ENCODE data around the gene CYB561D1.

CYB561D1 gene

GRCh38 chr1:109474697-109475096 is 19.2 kb upstream of the CYB561D1 start:
- TF ChIP-seq CTCF (IDR thresholded peaks at IDR 0.05; ENCODE audit: low read depth, low read length), result no peak
- DNase-seq (ENCODE audit: extremely low read depth, low read depth), result no peak

- no peak for TF ChIP-seq CTCF (IDR thresholded peaks at IDR 0.05; ENCODE audit: low read depth, low read length)
- DNase-seq (ENCODE audit: extremely low read depth, low read depth), result no peak
These were observed 18.6 kb upstream of the CYB561D1 start for GRCh38 chr1:109475261-109475660.

DNA sequence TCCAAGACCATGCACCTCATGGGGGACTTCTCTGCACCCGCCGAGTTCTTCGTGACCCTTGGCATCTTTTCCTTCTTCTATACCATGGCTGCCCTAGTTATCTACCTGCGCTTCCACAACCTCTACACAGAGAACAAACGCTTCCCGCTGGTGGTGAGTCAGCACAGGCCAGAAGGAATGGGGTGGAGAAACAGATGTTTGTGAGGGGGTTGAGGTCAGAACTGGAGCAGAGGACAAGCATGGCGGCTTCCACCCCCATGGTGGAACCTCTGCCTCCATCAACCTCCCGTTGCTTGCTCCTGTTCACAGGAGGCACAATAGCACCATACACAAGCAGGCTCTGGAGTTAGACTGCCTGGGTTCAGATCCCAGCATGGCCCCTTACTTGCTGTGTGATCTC is 17.1 kb upstream of the CYB561D1 start:
- no peak for TF ChIP-seq CTCF (IDR thresholded peaks at IDR 0.05; ENCODE audit: low read depth, low read length)
- no peak for DNase-seq (ENCODE audit: extremely low read depth, low read depth)

- no peak for TF ChIP-seq CTCF (IDR thresholded peaks at IDR 0.05; ENCODE audit: low read depth, low read length)
- DNase-seq (ENCODE audit: extremely low read depth, low read depth), result no peak
These were observed 16.1 kb upstream of the CYB561D1 start for GRCh38 chr1:109477821-109478220.

DNA sequence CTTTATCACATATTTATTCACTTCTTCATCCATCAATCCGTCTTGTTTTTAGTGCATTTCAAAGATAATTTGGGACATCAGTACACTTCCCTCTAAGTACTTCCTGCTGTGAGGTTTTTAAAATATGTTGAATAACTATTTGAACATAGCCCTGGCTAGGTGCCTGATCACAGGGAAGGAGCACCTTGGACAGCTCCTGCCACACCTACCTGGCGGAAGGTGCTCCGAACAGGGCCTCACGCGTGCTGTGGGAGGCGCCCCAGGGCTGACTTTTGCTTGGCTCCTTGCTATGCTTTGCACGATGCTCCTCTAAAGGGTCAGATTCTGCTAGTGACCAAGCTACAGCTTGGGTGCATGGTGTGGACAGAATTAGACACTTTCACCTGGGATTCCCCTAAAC is 15.1 kb upstream of the CYB561D1 start:
- DNase-seq (ENCODE audit: extremely low read depth, low read depth), result no peak
- no peak for TF ChIP-seq CTCF (IDR thresholded peaks at IDR 0.05; ENCODE audit: low read depth, low read length)

- no peak for TF ChIP-seq CTCF (IDR thresholded peaks at IDR 0.05; ENCODE audit: low read depth, low read length)
- no peak for DNase-seq (ENCODE audit: extremely low read depth, low read depth)
These were observed 14.6 kb upstream of the CYB561D1 start for GRCh38 chr1:109479311-109479710.

GRCh38 chr1:109479901-109480300 is 14.0 kb upstream of the CYB561D1 start:
- DNase-seq (ENCODE audit: extremely low read depth, low read depth), result no peak

More at GRCh38 chr1:109479901-109480300, 14.0 kb upstream of the CYB561D1 start:
- TF ChIP-seq CTCF (IDR thresholded peaks at IDR 0.05; ENCODE audit: low read depth, low read length), result no peak

Measured in AG09319 (cell line).